SU-DHL-6 (cell line): ENCODE data around the gene CFB.

Experiments
- H2AFZ ChIP-seq: fragments of 200-600 bp; sonication (generic); 2 replicates; pipeline ENCODE4 v1.6.1; 2014; ENCODE audit warnings: low read depth, mild to moderate bottlenecking, moderate library complexity, mixed read lengths, antibody characterized with exemption, low read length; ENCODE audit not compliant: severe bottlenecking
- H3F3A ChIP-seq: fragments of 200-600 bp; shearing (Covaris generic); 2 replicates; pipeline ENCODE4 v1.6.0; 2016; ENCODE audit warnings: antibody characterized with exemption, mild to moderate bottlenecking; ENCODE audit not compliant: insufficient read depth
- H3K27ac ChIP-seq: fragments of 200-600 bp; sonication (generic); 2 replicates; pipeline ENCODE4 v1.5.1; 2016; ENCODE audit warnings: low read depth, mild to moderate bottlenecking, low read length, moderate library complexity, mixed read lengths
- H3K27me3 ChIP-seq: fragments of 200-600 bp; sonication (generic), shearing (Covaris generic); 2 replicates; pipeline ENCODE4 v1.6.0; 2014; ENCODE audit warnings: mild to moderate bottlenecking, low read length
- H3K36me3 ChIP-seq: fragments of 200-600 bp; sonication (generic); 2 replicates; pipeline ENCODE4 v1.6.1; 2014; ENCODE audit warnings: mild to moderate bottlenecking, low read length, mixed read lengths
- H3K4me2 ChIP-seq: fragments of 300-600, 200-600 bp; shearing (Covaris generic), sonication (generic); 2 replicates; pipeline ENCODE4 v1.6.0; 2014; ENCODE audit warnings: low read length, low read depth, mild to moderate bottlenecking; ENCODE audit not compliant: poor library complexity, severe bottlenecking
- H3K4me3 ChIP-seq: fragments of 200-600 bp; sonication (generic); 2 replicates; pipeline ENCODE4 v1.5.1; 2014; ENCODE audit warnings: antibody characterized with exemption, low read length, mild to moderate bottlenecking, mixed read lengths; ENCODE audit not compliant: insufficient read depth, poor library complexity, severe bottlenecking
- H3K79me2 ChIP-seq: fragments of 200-600 bp; sonication (generic); 2 replicates; pipeline ENCODE4 v1.6.1; 2014; ENCODE audit warnings: mild to moderate bottlenecking, low read length, moderate library complexity; ENCODE audit not compliant: insufficient read depth
- H3K9ac ChIP-seq: fragments of 200-600 bp; sonication (generic); 2 replicates; pipeline ENCODE4 v1.7.0; 2014; ENCODE audit warnings: mild to moderate bottlenecking, low read length
- H3K9me2 ChIP-seq: fragments of 200-600 bp; sonication (generic); replicated peaks from 2 replicates; pipeline ENCODE4 v1.6.1; 2014; ENCODE audit warnings: low read length; ENCODE audit not compliant: insufficient read depth
- H3K9me3 ChIP-seq: fragments of 200-600 bp; sonication (generic); 2 replicates; pipeline ENCODE4 v1.6.1; 2014; ENCODE audit warnings: low read length, mixed read lengths; ENCODE audit not compliant: insufficient read depth
- H4K20me1 ChIP-seq: fragments of 200-600 bp; sonication (generic); 2 replicates; pipeline ENCODE4 v1.6.1; 2014; ENCODE audit warnings: low read depth, mild to moderate bottlenecking, antibody characterized with exemption, low read length, moderate library complexity, mixed read lengths
- CTCF ChIP-seq: fragments of 200-600 bp; sonication (generic); IDR thresholded peaks from one replicate; pipeline ENCODE4 v1.5.1; 2017; ENCODE audit warnings: antibody characterized with exemption, mild to moderate bottlenecking, low read length, moderate library complexity; ENCODE audit not compliant: insufficient read depth, poor library complexity, severe bottlenecking
- EZH2phosphoT487 ChIP-seq: fragments of 200-600 bp; sonication (generic), shearing (Covaris generic); conservative IDR thresholded peaks from 2 replicates; pipeline ENCODE4 v1.6.1; 2018; ENCODE audit warnings: mild to moderate bottlenecking, antibody characterized with exemption, low read length, moderate library complexity, mixed read lengths

Gene CFB

GRCh38 chr6:31965700-31966099 is 19.8 kb downstream of the CFB start:
- Histone ChIP-seq H3F3A (no peaks in the 10 kb centered on the region), H3K27ac (no peak overlapping the region), H3K9ac (no peak overlapping the region), H3K4me2 (no peak overlapping the region), H3K9me2 (no peaks in the 10 kb centered on the region), H3K4me3 (no peak overlapping the region), H3K27me3 (no peaks in the 10 kb centered on the region), H3K36me3 (peaks cover 3% of the 10 kb centered on the region; the same call in 1 of the 2 replicates), H4K20me1 (no peaks in the 10 kb centered on the region), H2AFZ (no peak overlapping the region), H3K79me2 (peaks cover 3% of the 10 kb centered on the region; the same call in 1 of the 2 replicates), H3K9me3 (no peaks in the 10 kb centered on the region)
- no peak for TF ChIP-seq EZH2phosphoT487
- TF ChIP-seq CTCF, result no peak

- Histone ChIP-seq H4K20me1 (no peaks in the 10 kb centered on the region), H3K79me2 (peaks cover 8% of the 10 kb centered on the region; the same call in 1 of the 2 replicates), H3K9me2 (no peaks in the 10 kb centered on the region), H3K9me3 (no peaks in the 10 kb centered on the region), H3K9ac (no peak overlapping the region), H3K4me2 (no peak overlapping the region), H3K27me3 (no peaks in the 10 kb centered on the region), H3K27ac (no peak overlapping the region), H3K4me3 (no peak overlapping the region), H2AFZ (no peak overlapping the region), H3K36me3 (peaks cover 3% of the 10 kb centered on the region; the same call in 1 of the 2 replicates), H3F3A (peaks cover 6% of the 10 kb centered on the region)
- no peak for TF ChIP-seq EZH2phosphoT487
- TF ChIP-seq CTCF, result no peak
Observed at GRCh38 chr6:31966506-31966905, 20.6 kb downstream of the CFB start.

GRCh38 chr6:31966997-31967925 is 21.4 kb downstream of the CFB start:
- Histone ChIP-seq H3K4me3 (no peak overlapping the region), H3K9ac (no peak overlapping the region), H2AFZ (no peak overlapping the region), H3F3A (peaks cover 6% of the 10 kb centered on the region), H3K27me3 (no peaks in the 10 kb centered on the region), H3K9me3 (no peaks in the 10 kb centered on the region), H4K20me1 (no peaks in the 10 kb centered on the region), H3K4me2 (no peak overlapping the region), H3K79me2 (peaks cover 11% of the 10 kb centered on the region; the same call in 1 of the 2 replicates), H3K27ac (no peak overlapping the region), H3K9me2 (no peaks in the 10 kb centered on the region), H3K36me3 (peaks cover 3% of the 10 kb centered on the region; the same call in 1 of the 2 replicates)
- no peak for TF ChIP-seq EZH2phosphoT487
- no peak for TF ChIP-seq CTCF
